ENCODE measurements around the gene RGS1. TPM values are rescaled to one million over a fixed set of nuclear protein-coding genes. Genes with fewer than 3 reads are reported as not detected.

RGS1 gene
- total and polyA plus RNA-seq, 2 experiments from 2014 or later = not detected

DNA sequence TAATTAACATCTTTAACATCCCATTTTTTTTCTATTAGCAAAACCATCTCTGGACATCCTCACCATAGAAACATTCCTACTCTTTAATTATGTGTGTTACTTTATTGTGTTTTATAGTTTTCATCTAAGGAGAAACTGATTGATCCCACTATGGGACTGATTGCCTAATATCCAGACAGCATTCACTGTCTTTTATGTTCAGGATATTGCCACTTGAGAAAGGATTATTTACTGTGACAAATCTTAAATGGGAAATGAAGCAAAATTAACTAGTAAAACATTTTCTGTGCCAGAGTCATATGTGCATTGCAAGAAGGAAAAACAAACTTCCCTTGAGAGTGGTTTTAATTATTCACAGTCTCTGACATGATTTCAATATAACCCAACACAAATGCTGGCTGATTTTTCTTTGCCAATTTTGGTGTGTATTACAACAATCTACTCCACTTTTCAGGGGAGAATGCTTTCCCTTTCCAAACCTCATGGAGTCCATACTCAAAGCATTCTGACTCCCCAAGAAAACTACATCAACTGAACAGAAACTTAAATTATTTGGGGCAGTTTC is 44.6 kb downstream of the RGS1 start (continued):
- TF ChIP-seq, protein P1, sequence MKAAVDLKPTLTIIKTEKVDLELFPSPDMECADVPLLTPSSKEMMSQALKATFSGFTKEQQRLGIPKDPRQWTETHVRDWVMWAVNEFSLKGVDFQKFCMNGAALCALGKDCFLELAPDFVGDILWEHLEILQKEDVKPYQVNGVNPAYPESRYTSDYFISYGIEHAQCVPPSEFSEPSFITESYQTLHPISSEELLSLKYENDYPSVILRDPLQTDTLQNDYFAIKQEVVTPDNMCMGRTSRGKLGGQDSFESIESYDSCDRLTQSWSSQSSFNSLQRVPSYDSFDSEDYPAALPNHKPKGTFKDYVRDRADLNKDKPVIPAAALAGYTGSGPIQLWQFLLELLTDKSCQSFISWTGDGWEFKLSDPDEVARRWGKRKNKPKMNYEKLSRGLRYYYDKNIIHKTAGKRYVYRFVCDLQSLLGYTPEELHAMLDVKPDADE (IDR thresholded peaks at IDR 0.05) = no peak
- TF ChIP-seq POLR2AphosphoS5 (IDR thresholded peaks at IDR 0.05; ENCODE audit: low read depth) (no peak), STAT1 (IDR thresholded peaks at IDR 0.05; ENCODE audit: unreplicated experiment) (no peak), JUNB (IDR thresholded peaks at IDR 0.05; ENCODE audit: unreplicated experiment) (no peak), EZH2 (IDR thresholded peaks at IDR 0.05; ENCODE audit: low read depth, unreplicated experiment) (no peak), CREB1 (CRISPR knock-in tag; IDR thresholded peaks at IDR 0.05; ENCODE audit: low read depth) (no peak), ZNF331 (CRISPR knock-in tag; IDR thresholded peaks at IDR 0.05; ENCODE audit: low read depth) (no peak), EZH2phosphoT487 (IDR thresholded peaks at IDR 0.05; ENCODE audit: unreplicated experiment) (no peak), NANOG (IDR thresholded peaks at IDR 0.05; ENCODE audit: borderline replicate concordance) (no peak)
- TF ChIP-seq, protein P2, sequence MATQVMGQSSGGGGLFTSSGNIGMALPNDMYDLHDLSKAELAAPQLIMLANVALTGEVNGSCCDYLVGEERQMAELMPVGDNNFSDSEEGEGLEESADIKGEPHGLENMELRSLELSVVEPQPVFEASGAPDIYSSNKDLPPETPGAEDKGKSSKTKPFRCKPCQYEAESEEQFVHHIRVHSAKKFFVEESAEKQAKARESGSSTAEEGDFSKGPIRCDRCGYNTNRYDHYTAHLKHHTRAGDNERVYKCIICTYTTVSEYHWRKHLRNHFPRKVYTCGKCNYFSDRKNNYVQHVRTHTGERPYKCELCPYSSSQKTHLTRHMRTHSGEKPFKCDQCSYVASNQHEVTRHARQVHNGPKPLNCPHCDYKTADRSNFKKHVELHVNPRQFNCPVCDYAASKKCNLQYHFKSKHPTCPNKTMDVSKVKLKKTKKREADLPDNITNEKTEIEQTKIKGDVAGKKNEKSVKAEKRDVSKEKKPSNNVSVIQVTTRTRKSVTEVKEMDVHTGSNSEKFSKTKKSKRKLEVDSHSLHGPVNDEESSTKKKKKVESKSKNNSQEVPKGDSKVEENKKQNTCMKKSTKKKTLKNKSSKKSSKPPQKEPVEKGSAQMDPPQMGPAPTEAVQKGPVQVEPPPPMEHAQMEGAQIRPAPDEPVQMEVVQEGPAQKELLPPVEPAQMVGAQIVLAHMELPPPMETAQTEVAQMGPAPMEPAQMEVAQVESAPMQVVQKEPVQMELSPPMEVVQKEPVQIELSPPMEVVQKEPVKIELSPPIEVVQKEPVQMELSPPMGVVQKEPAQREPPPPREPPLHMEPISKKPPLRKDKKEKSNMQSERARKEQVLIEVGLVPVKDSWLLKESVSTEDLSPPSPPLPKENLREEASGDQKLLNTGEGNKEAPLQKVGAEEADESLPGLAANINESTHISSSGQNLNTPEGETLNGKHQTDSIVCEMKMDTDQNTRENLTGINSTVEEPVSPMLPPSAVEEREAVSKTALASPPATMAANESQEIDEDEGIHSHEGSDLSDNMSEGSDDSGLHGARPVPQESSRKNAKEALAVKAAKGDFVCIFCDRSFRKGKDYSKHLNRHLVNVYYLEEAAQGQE (IDR thresholded peaks at IDR 0.05; ENCODE audit: unreplicated experiment) = no peak
- TF ChIP-seq, protein P3, sequence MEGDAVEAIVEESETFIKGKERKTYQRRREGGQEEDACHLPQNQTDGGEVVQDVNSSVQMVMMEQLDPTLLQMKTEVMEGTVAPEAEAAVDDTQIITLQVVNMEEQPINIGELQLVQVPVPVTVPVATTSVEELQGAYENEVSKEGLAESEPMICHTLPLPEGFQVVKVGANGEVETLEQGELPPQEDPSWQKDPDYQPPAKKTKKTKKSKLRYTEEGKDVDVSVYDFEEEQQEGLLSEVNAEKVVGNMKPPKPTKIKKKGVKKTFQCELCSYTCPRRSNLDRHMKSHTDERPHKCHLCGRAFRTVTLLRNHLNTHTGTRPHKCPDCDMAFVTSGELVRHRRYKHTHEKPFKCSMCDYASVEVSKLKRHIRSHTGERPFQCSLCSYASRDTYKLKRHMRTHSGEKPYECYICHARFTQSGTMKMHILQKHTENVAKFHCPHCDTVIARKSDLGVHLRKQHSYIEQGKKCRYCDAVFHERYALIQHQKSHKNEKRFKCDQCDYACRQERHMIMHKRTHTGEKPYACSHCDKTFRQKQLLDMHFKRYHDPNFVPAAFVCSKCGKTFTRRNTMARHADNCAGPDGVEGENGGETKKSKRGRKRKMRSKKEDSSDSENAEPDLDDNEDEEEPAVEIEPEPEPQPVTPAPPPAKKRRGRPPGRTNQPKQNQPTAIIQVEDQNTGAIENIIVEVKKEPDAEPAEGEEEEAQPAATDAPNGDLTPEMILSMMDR (conservative IDR thresholded peaks at IDR 0.05; ENCODE audit: low read depth in 2 of 2) = no peak

DNA sequence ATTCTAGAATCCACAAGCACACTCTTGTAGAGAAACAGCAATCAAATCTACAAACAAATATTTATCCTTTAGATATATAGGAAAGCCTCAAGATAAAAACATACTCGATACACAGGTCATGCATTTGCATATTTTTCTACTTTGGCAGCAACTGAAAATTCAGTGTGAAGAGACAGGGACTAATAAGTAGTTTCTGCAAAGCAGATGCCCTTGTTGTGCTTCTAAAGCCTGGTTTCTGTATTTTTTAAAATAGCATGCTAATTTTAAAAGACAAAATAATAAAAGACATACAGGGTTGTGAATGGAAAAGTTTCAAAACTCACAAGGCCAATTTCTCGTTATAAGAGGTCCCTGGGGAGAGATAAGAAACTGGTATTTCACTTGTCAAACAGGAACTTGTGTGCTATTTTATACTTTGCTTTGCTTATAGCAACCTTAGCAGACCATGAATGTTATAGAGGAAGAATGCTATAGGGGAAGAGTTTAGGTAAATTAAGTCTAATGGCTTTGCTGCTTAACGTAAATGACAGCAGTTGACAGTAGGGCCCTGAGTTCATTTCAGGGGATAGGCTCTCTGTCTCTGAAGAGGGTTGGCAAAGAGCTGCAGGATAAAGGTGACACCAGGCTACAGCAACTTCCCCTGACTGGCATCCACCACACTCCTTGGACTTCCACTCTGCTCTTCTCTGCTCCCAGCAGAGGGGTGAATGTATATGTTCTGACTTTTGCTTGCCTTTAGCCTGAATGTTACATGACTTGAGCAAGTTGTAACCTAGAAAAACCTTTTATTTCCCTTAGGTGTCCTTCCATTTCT is 51.0 kb downstream of the RGS1 start:
- DNase-seq (ENCODE audit: low spot score) (no peak), ATAC-seq (no peak)
- H4K20me1 ChIP-seq (replicated peaks; ENCODE audit: insufficient read depth) = no peaks in the 10 kb centered on the region
- H3K9me3 Mint-ChIP-seq = peaks cover under 1% of the 10 kb centered on the region; the same call in 1 of the 3 replicates
- no peaks in the 10 kb centered on the region for H3F3A ChIP-seq (replicated peaks; ENCODE audit: low read depth)
- H3K9me2 ChIP-seq (ENCODE audit: insufficient read depth) = no peaks in the 10 kb centered on the region
- H3K4me1 ChIP-seq (ENCODE audit: insufficient read depth) = no peaks in the 10 kb centered on the region
- H3K27ac Mint-ChIP-seq = no peak overlapping the region
- H3K4me3 ChIP-seq = no peak overlapping the region
- H2AFZ ChIP-seq = peak overlapping the region; percentile 61; the same call in 1 of the 2 replicates
- no peaks in the 10 kb centered on the region for H3K36me3 Mint-ChIP-seq (ENCODE audit: low read depth)
- no peak overlapping the region for H3K4me3 Mint-ChIP-seq
- H3K27me3 ChIP-seq (ENCODE audit: insufficient read depth) = no peaks in the 10 kb centered on the region
- no peaks in the 10 kb centered on the region for H3K79me2 ChIP-seq (replicated peaks; ENCODE audit: insufficient read depth)
- peaks cover 1% of the 10 kb centered on the region for H3K27me3 Mint-ChIP-seq (ENCODE audit: insufficient read depth, low read depth, poor library complexity)
- no peaks in the 10 kb centered on the region for H3K4me1 Mint-ChIP-seq
- H3K27ac ChIP-seq (ENCODE audit: low read depth) = no peak overlapping the region
- H3K36me3 ChIP-seq (ENCODE audit: insufficient read depth) = no peaks in the 10 kb centered on the region
- no peak overlapping the region for H3K4me2 ChIP-seq
- TF ChIP-seq, protein P3 (conservative IDR thresholded peaks at IDR 0.05; ENCODE audit: low read depth in 2 of 2) = no peak
- TF ChIP-seq NANOG (IDR thresholded peaks at IDR 0.05; ENCODE audit: borderline replicate concordance) = no peak
- TF ChIP-seq STAT1 (IDR thresholded peaks at IDR 0.05; ENCODE audit: unreplicated experiment) = no peak
- no peak for TF ChIP-seq JUNB (IDR thresholded peaks at IDR 0.05; ENCODE audit: unreplicated experiment)
- no peak for TF ChIP-seq ZNF331 (CRISPR knock-in tag; IDR thresholded peaks at IDR 0.05; ENCODE audit: low read depth)
